ENCODE measurements around the gene LRRN2. TPM values are rescaled to one million over a fixed set of nuclear protein-coding genes. Genes with fewer than 3 reads are reported as not detected.

Gene LRRN2
- total and polyA plus RNA-seq, 7 donors, result 2.5 to 14.7 (median 4.9) TPM

- intact Hi-C loops (cut with DNase I), result no loop called here
- H3K4me3 ChIP-seq, result no peak overlapping the region
- 35 to 65% methylated on average over 3 of the region's 3 CpGs for WGBS, 2 donors
- no peaks in the 10 kb centered on the region for H3K36me3 ChIP-seq
- TF ChIP-seq POLR2A (IDR thresholded peaks at IDR 0.05), result no peak
- TF ChIP-seq, protein P1, sequence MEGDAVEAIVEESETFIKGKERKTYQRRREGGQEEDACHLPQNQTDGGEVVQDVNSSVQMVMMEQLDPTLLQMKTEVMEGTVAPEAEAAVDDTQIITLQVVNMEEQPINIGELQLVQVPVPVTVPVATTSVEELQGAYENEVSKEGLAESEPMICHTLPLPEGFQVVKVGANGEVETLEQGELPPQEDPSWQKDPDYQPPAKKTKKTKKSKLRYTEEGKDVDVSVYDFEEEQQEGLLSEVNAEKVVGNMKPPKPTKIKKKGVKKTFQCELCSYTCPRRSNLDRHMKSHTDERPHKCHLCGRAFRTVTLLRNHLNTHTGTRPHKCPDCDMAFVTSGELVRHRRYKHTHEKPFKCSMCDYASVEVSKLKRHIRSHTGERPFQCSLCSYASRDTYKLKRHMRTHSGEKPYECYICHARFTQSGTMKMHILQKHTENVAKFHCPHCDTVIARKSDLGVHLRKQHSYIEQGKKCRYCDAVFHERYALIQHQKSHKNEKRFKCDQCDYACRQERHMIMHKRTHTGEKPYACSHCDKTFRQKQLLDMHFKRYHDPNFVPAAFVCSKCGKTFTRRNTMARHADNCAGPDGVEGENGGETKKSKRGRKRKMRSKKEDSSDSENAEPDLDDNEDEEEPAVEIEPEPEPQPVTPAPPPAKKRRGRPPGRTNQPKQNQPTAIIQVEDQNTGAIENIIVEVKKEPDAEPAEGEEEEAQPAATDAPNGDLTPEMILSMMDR (IDR thresholded peaks at IDR 0.05), result no peak
- no peak for TF ChIP-seq EP300 (IDR thresholded peaks at IDR 0.05)
- no peak for TF ChIP-seq POLR2AphosphoS5 (IDR thresholded peaks at IDR 0.05)
- H3K27ac ChIP-seq, result no peak overlapping the region
- H3K9me3 ChIP-seq, result no peaks in the 10 kb centered on the region
- no peaks in the 10 kb centered on the region for H3K27me3 ChIP-seq
- DNase-seq, result no peak
- H3K4me1 ChIP-seq, result peaks cover 0 to 17% (median 14%) of the 10 kb centered on the region in 4 donors
These were observed 5.5 kb downstream of the LRRN2 start for GRCh38 chr1:204680051-204680450.

DNA sequence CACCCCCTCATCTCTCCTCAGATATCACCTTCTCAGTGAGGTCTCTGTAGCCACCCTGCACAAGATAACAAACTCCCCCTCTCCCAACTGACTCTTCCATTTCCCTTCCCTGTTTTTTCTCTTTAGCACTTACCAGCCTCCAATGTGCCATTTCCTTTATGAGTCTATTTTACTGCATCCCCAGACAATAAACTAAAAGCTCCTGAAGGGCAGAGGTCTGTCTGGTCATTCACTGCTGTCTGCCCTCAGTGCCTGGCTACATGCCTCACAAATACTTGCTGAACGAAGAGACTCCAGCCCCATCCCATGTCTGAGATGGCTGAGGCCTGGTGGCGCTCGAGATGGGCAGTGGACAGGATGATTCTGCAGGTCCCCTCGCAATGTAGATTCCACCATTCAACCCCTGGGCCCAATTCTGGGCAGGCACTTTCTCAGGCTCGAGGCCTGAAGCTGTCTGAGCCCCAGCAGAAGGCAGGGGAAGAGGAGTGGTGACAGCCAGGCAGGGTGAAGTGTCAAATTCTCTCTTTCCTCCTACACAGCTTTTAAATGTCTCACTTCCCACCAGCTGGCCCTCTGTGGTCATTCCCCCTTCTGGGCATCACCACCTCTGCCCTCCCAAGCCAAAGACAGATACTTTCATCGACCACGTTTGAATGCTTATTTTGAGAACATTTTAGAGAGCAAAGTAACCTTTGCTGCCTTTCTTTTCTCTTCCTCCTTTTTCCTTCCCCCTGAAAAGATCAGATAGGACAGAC, 6.6 kb downstream of the LRRN2 start:
- 66 to 83% methylated on average over 7 of the region's 7 CpGs for WGBS, 2 donors
- no peak for DNase-seq
- no peak overlapping the region for H3K4me3 ChIP-seq
- H3K36me3 ChIP-seq, result no peaks in the 10 kb centered on the region
- TF ChIP-seq EP300 (IDR thresholded peaks at IDR 0.05), result no peak
- TF ChIP-seq, protein P1 (IDR thresholded peaks at IDR 0.05), result no peak
- no peak for TF ChIP-seq POLR2A (IDR thresholded peaks at IDR 0.05)
- TF ChIP-seq POLR2AphosphoS5 (IDR thresholded peaks at IDR 0.05), result no peak
- no peaks in the 10 kb centered on the region for H3K9me3 ChIP-seq
- H3K4me1 ChIP-seq, result peaks cover 0 to 6% (median 5%) of the 10 kb centered on the region in 4 donors
- H3K27ac ChIP-seq, result no peak overlapping the region
- H3K27me3 ChIP-seq, result no peaks in the 10 kb centered on the region
- intact Hi-C loops (cut with DNase I), result no loop called here

- H3K36me3 ChIP-seq, result no peaks in the 10 kb centered on the region
- H3K4me1 ChIP-seq, result peaks cover 0 to 5% (median 2%) of the 10 kb centered on the region in 4 donors
- TF ChIP-seq POLR2AphosphoS5 (IDR thresholded peaks at IDR 0.05) (no peak), POLR2A (IDR thresholded peaks at IDR 0.05) (no peak), EP300 (IDR thresholded peaks at IDR 0.05) (no peak)
- TF ChIP-seq, protein P1 (IDR thresholded peaks at IDR 0.05), result no peak
- no peak for DNase-seq
- H3K27me3 ChIP-seq, result no peaks in the 10 kb centered on the region
- no peak overlapping the region for H3K27ac ChIP-seq
- no peaks in the 10 kb centered on the region for H3K9me3 ChIP-seq
- 79 to 80% methylated on average over 9 of the region's 9 CpGs for WGBS, 2 donors
- intact Hi-C loops (cut with DNase I), result no loop called here
- no peak overlapping the region for H3K4me3 ChIP-seq
These were observed 7.7 kb downstream of the LRRN2 start for GRCh38 chr1:204677864-204678263.

DNA sequence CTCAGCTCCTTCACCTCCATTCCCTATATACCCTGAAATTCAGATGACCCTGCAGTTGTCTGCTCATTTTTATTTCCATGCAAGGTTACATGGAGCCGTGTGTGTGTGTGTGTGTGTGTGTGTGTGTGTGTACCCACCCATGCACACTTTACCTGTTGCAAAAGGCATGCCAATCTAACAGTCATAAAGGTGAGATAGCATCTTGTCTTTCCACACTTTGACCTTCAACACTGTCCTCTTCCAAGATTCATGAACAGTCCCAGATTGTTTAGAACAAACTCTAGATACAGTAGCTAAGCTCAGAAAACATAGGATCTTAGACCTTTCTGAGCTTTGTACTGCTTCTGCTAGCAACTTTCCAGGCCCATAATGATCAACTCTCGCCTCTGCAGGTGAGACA, 9.5 kb downstream of the LRRN2 start:
- H3K27ac ChIP-seq, result no peak overlapping the region

More for the DNA sequence above, 9.5 kb downstream of the LRRN2 start:
- 72 to 85% methylated on average over 2 of the region's 2 CpGs for WGBS, 2 donors
- Histone ChIP-seq H3K36me3 (no peaks in the 10 kb centered on the region), H3K4me1 (peaks cover 0 to 10% (median 2%) of the 10 kb centered on the region in 4 donors), H3K9me3 (no peaks in the 10 kb centered on the region), H3K4me3 (no peak overlapping the region), H3K27me3 (no peaks in the 10 kb centered on the region)
- no peak for DNase-seq
- TF ChIP-seq EP300 (IDR thresholded peaks at IDR 0.05) (no peak), POLR2A (IDR thresholded peaks at IDR 0.05) (no peak), POLR2AphosphoS5 (IDR thresholded peaks at IDR 0.05) (no peak)
- TF ChIP-seq, protein P1 (IDR thresholded peaks at IDR 0.05), result no peak
- intact Hi-C loops (cut with DNase I), result no loop called here

Measured in sigmoid colon (tissue), 7 donors.